ENCODE results near the gene OR13C3. TPM values are rescaled to one million over a fixed set of nuclear protein-coding genes. Genes with fewer than 3 reads are reported as not detected.

OR13C3 gene
- total RNA-seq, 1 experiment from 2014 or later = not detected

Other genes with a start within 250 kb of the OR13C3 start
- not detected in 2 replicates for gene OR13F1, start 32.6 kb downstream of the OR13C3 start, total RNA-seq (2014; rRNA removed; shearing (Covaris generic))
- gene OR13C4, start 9.6 kb downstream of the OR13C3 start, total RNA-seq (2014; rRNA removed; shearing (Covaris generic)) = not detected in 2 replicates
- gene OR13C8, start 32.3 kb upstream of the OR13C3 start, total RNA-seq (2014; rRNA removed; shearing (Covaris generic)) = not detected in 2 replicates
- not detected in 2 replicates for gene OR13C5, start 62.6 kb upstream of the OR13C3 start, total RNA-seq (2014; rRNA removed; shearing (Covaris generic))
- not detected in 2 replicates for gene OR13C2, start 68.8 kb upstream of the OR13C3 start, total RNA-seq (2014; rRNA removed; shearing (Covaris generic))
- gene OR13C9, start 81.3 kb upstream of the OR13C3 start, total RNA-seq (2014; rRNA removed; shearing (Covaris generic)) = not detected in 2 replicates
- gene OR13D1, start 157.7 kb upstream of the OR13C3 start, total RNA-seq (2014; rRNA removed; shearing (Covaris generic)) = not detected in 2 replicates
- gene NIPSNAP3A, start 210.8 kb upstream of the OR13C3 start, total RNA-seq (2014; rRNA removed; shearing (Covaris generic)) = 38.4 and 44.3 TPM in 2 replicates
- 0.62 and 1.5 TPM in 2 replicates for gene NIPSNAP3B, start 227.3 kb upstream of the OR13C3 start, total RNA-seq (2014; rRNA removed; shearing (Covaris generic))

Data from H4 (cell line).